HEK293 (cell line): ENCODE data around the gene RNF34.

ENCODE experiments used
- CTCF ChIA-PET: fragments of 350-600 bp; formaldehyde crosslinking; extraction: SDS; loops from one replicate; lab custom pipeline; 2021; ENCODE audit warnings: antibody characterized with exemption; lab: Yijun Ruan, JAX
- POLR2A ChIA-PET: fragments of 300-600 bp; formaldehyde crosslinking; extraction: SDS; loops from one replicate; lab custom pipeline; 2020; ENCODE audit warnings: antibody characterized with exemption, inconsistent platforms; lab: Yijun Ruan, JAX
- H3K27ac ChIP-seq: fragments of 200-500 bp; sonication (Bioruptor generic); 2 replicates; pipeline ENCODE4 v1.5.1; 2014; ENCODE audit warnings: low read depth, low read length, control low read depth, inconsistent platforms; ENCODE audit errors: extremely low read depth
- H3K36me3 ChIP-seq, 2 experiments: fragments of 200-500 bp in 1 of 2; sonication (Bioruptor generic) in 1 of 2; 1 replicate in 1 of 2; 2 replicates in 1 of 2; pipeline ENCODE4 v1.5.1; 2014 to 2017; ENCODE audit warnings: inconsistent platforms in 2 of 2, low read length in 2 of 2; ENCODE audit not compliant: control insufficient read depth in 2 of 2, insufficient read depth in 1 of 2
- H3K4me1 ChIP-seq: fragments of 200-500 bp; sonication (Bioruptor generic); 2 replicates; pipeline ENCODE4 v1.5.1; 2014; ENCODE audit warnings: mild to moderate bottlenecking, low read length, inconsistent platforms; ENCODE audit not compliant: control insufficient read depth, insufficient read depth
- H3K4me3 ChIP-seq: 2 replicates; pipeline ENCODE4 v1.5.1; 2011; ENCODE audit warnings: low read depth, mild to moderate bottlenecking, control low read depth, low read length, moderate library complexity
- H3K9me3 ChIP-seq: fragments of 200-500 bp; sonication (Bioruptor generic); 2 replicates; pipeline ENCODE4 v1.5.1; 2014; ENCODE audit warnings: low read depth, low read length, inconsistent platforms; ENCODE audit not compliant: control insufficient read depth, insufficient read depth
- CTCF ChIP-seq: fragments of 450-650 bp; formaldehyde crosslinking; IDR thresholded peaks from 2 replicates; pipeline ENCODE4 v1.5.1; 2016; ENCODE audit warnings: missing biosample characterization, missing genetic modification characterization
- EGR2 ChIP-seq: fragments of 450-650 bp; formaldehyde crosslinking; IDR thresholded peaks from 2 replicates; pipeline ENCODE4 v1.5.1; 2016; ENCODE audit warnings: low read depth, missing biosample characterization, missing genetic modification characterization
- GLI4 ChIP-seq: fragments of 450-650 bp; formaldehyde crosslinking; IDR thresholded peaks from 2 replicates; pipeline ENCODE4 v1.5.1; 2016; ENCODE audit warnings: missing biosample characterization, missing genetic modification characterization
- GLIS1 ChIP-seq: fragments of 450-650 bp; formaldehyde crosslinking; IDR thresholded peaks from 2 replicates; pipeline ENCODE4 v1.5.1; 2016; ENCODE audit warnings: missing biosample characterization, missing genetic modification characterization
- HOXC10 ChIP-seq: sonication (generic); formaldehyde crosslinking; IDR thresholded peaks from 2 replicates; pipeline ENCODE4 v1.8.1; 2023; ENCODE audit warnings: mild to moderate bottlenecking, missing genetic modification reagents
- KLF9 ChIP-seq: fragments of 450-650 bp; formaldehyde crosslinking; IDR thresholded peaks from 2 replicates; pipeline ENCODE4 v1.5.1; 2016; ENCODE audit warnings: missing biosample characterization, missing genetic modification characterization, low read depth
- SCRT1 ChIP-seq: fragments of 450-650 bp; formaldehyde crosslinking; IDR thresholded peaks from 2 replicates; pipeline ENCODE4 v1.5.1; 2016; ENCODE audit warnings: missing biosample characterization, missing genetic modification characterization, borderline replicate concordance
- SETDB1 ChIP-seq: IDR thresholded peaks from one replicate; pipeline ENCODE4 v1.6.1; 2017; ENCODE audit warnings: mild to moderate bottlenecking, low read length, moderate library complexity, mixed read lengths; ENCODE audit not compliant: insufficient read length
- TRIM28 ChIP-seq: IDR thresholded peaks from 2 replicates; pipeline ENCODE4 v1.6.1; 2011; ENCODE audit warnings: low read length, control low read depth, borderline replicate concordance
- ZNF112 ChIP-seq: fragments of 450-650 bp; formaldehyde crosslinking; IDR thresholded peaks from 2 replicates; pipeline ENCODE4 v1.5.0; 2017; ENCODE audit warnings: missing biosample characterization, missing genetic modification characterization
- ZNF133 ChIP-seq: fragments of 450-650 bp; formaldehyde crosslinking; IDR thresholded peaks from 2 replicates; pipeline ENCODE4 v1.5.1; 2016; ENCODE audit warnings: missing biosample characterization, missing genetic modification characterization
- ZNF211 ChIP-seq: fragments of 450-650 bp; formaldehyde crosslinking; IDR thresholded peaks from 2 replicates; pipeline ENCODE4 v1.5.1; 2016; ENCODE audit warnings: low read depth, missing biosample characterization, missing genetic modification characterization
- ZNF23 ChIP-seq: fragments of 450-650 bp; formaldehyde crosslinking; IDR thresholded peaks from 2 replicates; pipeline ENCODE4 v1.5.1; 2016; ENCODE audit warnings: missing biosample characterization, missing genetic modification characterization, borderline replicate concordance
- ZNF248 ChIP-seq: fragments of 450-650 bp; formaldehyde crosslinking; IDR thresholded peaks from 2 replicates; pipeline ENCODE4 v1.5.1; 2017; ENCODE audit warnings: missing biosample characterization, missing genetic modification characterization
- ZNF266 ChIP-seq: fragments of 450-650 bp; formaldehyde crosslinking; IDR thresholded peaks from 2 replicates; pipeline ENCODE4 v1.5.1; 2016; ENCODE audit warnings: missing biosample characterization, missing genetic modification characterization, low read depth
- ZNF274 ChIP-seq, 2 experiments: fragments of 200-500 bp in 1 of 2; fragments of 450-650 bp in 1 of 2; sonication (Bioruptor generic) in 1 of 2; formaldehyde crosslinking in 1 of 2; IDR thresholded peaks; 2 replicates each; pipeline versions ENCODE4 v1.5.1 to v1.6.1; 2014 to 2016; ENCODE audit warnings: borderline replicate concordance in 1 of 2, inconsistent platforms in 1 of 2, low read length in 1 of 2, missing biosample characterization in 1 of 2, missing genetic modification characterization in 1 of 2
- ZNF324 ChIP-seq: fragments of 450-650 bp; formaldehyde crosslinking; IDR thresholded peaks from 2 replicates; pipeline ENCODE4 v1.5.1; 2016; ENCODE audit warnings: missing biosample characterization, missing genetic modification characterization
- ZNF423 ChIP-seq: fragments of 450-650 bp; formaldehyde crosslinking; IDR thresholded peaks from 2 replicates; pipeline ENCODE4 v1.5.1; 2016; ENCODE audit warnings: missing biosample characterization, missing genetic modification characterization
- ZNF48 ChIP-seq: fragments of 450-650 bp; formaldehyde crosslinking; IDR thresholded peaks from 2 replicates; pipeline ENCODE4 v1.5.1; 2016; ENCODE audit warnings: missing biosample characterization, missing genetic modification characterization
- ZNF510 ChIP-seq: fragments of 450-650 bp; formaldehyde crosslinking; IDR thresholded peaks from 2 replicates; pipeline ENCODE4 v1.5.1; 2018; ENCODE audit warnings: mild to moderate bottlenecking, missing genetic modification characterization, missing biosample characterization; ENCODE audit not compliant: insufficient replicate concordance
- ZNF544 ChIP-seq: fragments of 450-650 bp; formaldehyde crosslinking; IDR thresholded peaks from 2 replicates; pipeline ENCODE4 v1.5.0; 2017; ENCODE audit warnings: missing biosample characterization, missing genetic modification characterization
- ZNF548 ChIP-seq: fragments of 450-650 bp; formaldehyde crosslinking; IDR thresholded peaks from 2 replicates; pipeline ENCODE4 v1.5.1; 2016; ENCODE audit warnings: missing biosample characterization, missing genetic modification characterization
- ZNF623 ChIP-seq: fragments of 450-650 bp; formaldehyde crosslinking; IDR thresholded peaks from 2 replicates; pipeline ENCODE4 v1.5.1; 2016; ENCODE audit warnings: missing biosample characterization, missing genetic modification characterization
- ZNF645 ChIP-seq: fragments of 450-650 bp; formaldehyde crosslinking; IDR thresholded peaks from 2 replicates; pipeline ENCODE4; 2016; ENCODE audit warnings: missing biosample characterization, missing genetic modification characterization
- TF ChIP-seq, protein P1 (sequence below): fragments of 450-650 bp; IDR thresholded peaks from 2 replicates; pipeline ENCODE4 v1.5.1; 2018; ENCODE audit warnings: missing biosample characterization, missing genetic modification characterization

The RNF34 gene

DNA sequence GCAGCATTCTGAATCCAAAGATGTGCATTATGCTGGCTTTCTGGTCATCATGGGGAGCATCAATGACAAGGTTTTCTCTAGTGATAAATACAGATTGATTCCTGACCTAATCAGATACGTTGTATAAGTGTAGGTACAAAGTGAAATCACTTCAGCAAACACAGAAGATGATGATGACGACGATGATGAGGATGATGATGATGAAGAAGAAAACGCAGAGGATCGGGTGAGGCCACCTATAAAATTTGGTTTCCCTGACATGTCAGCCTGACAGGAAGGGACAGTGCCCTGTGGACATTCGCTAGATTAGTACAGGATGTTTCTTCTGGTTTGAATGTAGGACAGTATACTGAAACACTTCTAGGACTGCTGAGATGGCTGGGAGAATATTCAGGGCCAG is 20.2 kb downstream of the RNF34 start:
- no peak overlapping the region for H3K27ac ChIP-seq
- CTCF ChIA-PET = interaction anchor here (0.8 kb wide), 1 partner anchor 51 kb away, joined by 3 read pairs; no protein-coding TSS in a partner anchor
- no peaks in the 10 kb centered on the region for H3K9me3 ChIP-seq
- H3K4me1 ChIP-seq = no peaks in the 10 kb centered on the region
- POLR2A ChIA-PET = no interaction called here
- TF ChIP-seq GLIS1 (tag by site-specific recombination) = no peak
- TF ChIP-seq, protein P1, sequence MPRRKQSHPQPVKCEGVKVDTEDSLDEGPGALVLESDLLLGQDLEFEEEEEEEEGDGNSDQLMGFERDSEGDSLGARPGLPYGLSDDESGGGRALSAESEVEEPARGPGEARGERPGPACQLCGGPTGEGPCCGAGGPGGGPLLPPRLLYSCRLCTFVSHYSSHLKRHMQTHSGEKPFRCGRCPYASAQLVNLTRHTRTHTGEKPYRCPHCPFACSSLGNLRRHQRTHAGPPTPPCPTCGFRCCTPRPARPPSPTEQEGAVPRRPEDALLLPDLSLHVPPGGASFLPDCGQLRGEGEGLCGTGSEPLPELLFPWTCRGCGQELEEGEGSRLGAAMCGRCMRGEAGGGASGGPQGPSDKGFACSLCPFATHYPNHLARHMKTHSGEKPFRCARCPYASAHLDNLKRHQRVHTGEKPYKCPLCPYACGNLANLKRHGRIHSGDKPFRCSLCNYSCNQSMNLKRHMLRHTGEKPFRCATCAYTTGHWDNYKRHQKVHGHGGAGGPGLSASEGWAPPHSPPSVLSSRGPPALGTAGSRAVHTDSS = peak; percentile 96
- no peak for TF ChIP-seq ZNF266 (tag by site-specific recombination)
- no peak for TF ChIP-seq ZNF423
- no peak for TF ChIP-seq ZNF544 (tag by site-specific recombination)
- TF ChIP-seq ZNF48 (tag by site-specific recombination) = no peak
- no peak for TF ChIP-seq ZNF112 (tag by site-specific recombination)
- peaks cover 26 to 93% of the 10 kb centered on the region in 2 experiments for H3K36me3 ChIP-seq
- no peak overlapping the region for H3K4me3 ChIP-seq

- H3K4me1 ChIP-seq = no peaks in the 10 kb centered on the region
- H3K36me3 ChIP-seq = peaks cover 52 to 99% of the 10 kb centered on the region in 2 experiments
- TF ChIP-seq GLI4 (tag by site-specific recombination) (no peak), ZNF324 (no peak), TRIM28 (no peak), ZNF274 (IDR thresholded peaks at IDR 0.05; ENCODE audit: low read length) (no peak), ZNF274 (tag by site-specific recombination; IDR thresholded peaks at IDR 0.05; ENCODE audit: borderline replicate concordance) (no peak), ZNF544 (tag by site-specific recombination) (no peak), HOXC10 (CRISPR knock-in tag) (no peak), KLF9 (tag by site-specific recombination) (no peak), SETDB1 (no peak), ZNF23 (tag by site-specific recombination) (no peak), ZNF133 (tag by site-specific recombination) (no peak), ZNF645 (no peak)
- TF ChIP-seq, all 188 proteins: peak for 0
- Histone ChIP-seq H3K9me3 (no peaks in the 10 kb centered on the region), H3K4me3 (no peak overlapping the region), H3K27ac (no peak overlapping the region)
- ChIA-PET CTCF (interaction anchor here (0.6 to 1.1 kb wide), 2 partner anchors 39 to 56 kb away, joined by 3 to 4 read pairs; no protein-coding TSS in a partner anchor), POLR2A (interaction anchor here (0.9 to 1.1 kb wide), 2 partner anchors 23 to 70 kb away, joined by 3 to 5 read pairs; partner anchors contain the start of gene RNF34)
These were observed 23.3 kb downstream of the RNF34 start for GRCh38 chr12:121423253-121423652.

DNA sequence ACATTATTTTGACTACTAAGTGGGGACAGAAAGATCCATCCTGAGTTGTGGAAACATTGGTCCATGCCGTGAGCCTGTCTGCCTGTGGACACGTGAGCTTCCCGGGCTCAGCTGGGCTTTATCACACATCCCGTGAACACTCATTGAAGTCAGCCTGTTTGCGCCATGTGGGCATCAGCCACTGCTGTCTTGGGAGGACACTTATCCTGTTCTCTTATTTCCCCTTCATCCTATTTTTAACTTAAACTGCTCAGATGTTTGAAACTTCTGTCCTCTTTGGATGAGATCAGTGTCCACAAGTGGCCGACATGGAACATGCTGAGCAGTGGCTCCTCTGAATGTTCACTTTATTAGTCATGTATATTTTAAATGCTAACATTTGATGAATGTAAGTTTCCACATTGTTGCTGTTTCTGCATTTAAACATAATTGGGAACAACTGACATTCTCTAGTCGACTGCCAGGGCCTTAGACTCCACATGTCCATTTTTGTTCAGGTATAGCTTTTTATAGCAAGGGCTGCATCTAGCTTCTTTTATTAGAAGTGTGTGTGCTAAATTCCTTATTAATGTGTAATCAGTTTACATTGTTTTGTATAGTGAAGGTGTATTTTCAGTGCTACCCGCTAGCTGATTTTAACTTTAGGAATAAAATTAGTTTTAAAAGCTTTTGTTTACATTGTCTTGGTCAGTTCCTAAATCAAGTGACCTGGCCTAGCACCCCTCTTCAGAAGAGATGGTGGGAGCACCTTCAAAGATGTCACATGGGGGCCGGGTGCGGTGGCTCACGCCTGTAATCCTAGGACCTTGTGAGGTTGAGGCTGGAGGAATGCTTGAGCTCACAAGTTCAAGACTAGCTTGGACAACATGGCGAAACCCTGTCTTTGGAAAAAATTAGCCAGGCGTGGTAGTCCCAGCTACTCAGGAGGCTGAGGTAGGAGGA is 24.0 kb downstream of the RNF34 start:
- Histone ChIP-seq H3K4me1 (no peaks in the 10 kb centered on the region), H3K36me3 (peaks cover 50 to 99% of the 10 kb centered on the region in 2 experiments), H3K27ac (no peak overlapping the region), H3K9me3 (no peaks in the 10 kb centered on the region), H3K4me3 (no peak overlapping the region)
- CTCF ChIA-PET = interaction anchor here (0.6 to 2.5 kb wide), 4 partner anchors 9 to 55 kb away, joined by 3 to 19 read pairs (median 4); no protein-coding TSS in a partner anchor
- POLR2A ChIA-PET = interaction anchor here (0.9 to 1.1 kb wide), 2 partner anchors 24 to 71 kb away, joined by 3 to 5 read pairs; partner anchors contain the start of gene RNF34
- no peak for TF ChIP-seq SCRT1
- no peak for TF ChIP-seq ZNF548 (tag by site-specific recombination)
- no peak for TF ChIP-seq ZNF623 (tag by site-specific recombination)
- TF ChIP-seq CTCF = no peak
- no peak for TF ChIP-seq ZNF248 (tag by site-specific recombination)
- TF ChIP-seq ZNF211 (tag by site-specific recombination) = no peak
- TF ChIP-seq ZNF133 (tag by site-specific recombination) = no peak
- TF ChIP-seq EGR2 (tag by site-specific recombination) = no peak
- no peak for TF ChIP-seq ZNF510
